DND-41 (cell line): ENCODE data around the gene MLLT1.

Experiments
- ATAC-seq: fragments of 200-7000 bp; cut with Tn5 transposase; 3 replicates; pipeline ENCODE4 v1.9.1; 2021; ENCODE audit warnings: low read depth; ENCODE audit not compliant: insufficient read depth
- DNase-seq: peaks from one replicate; pipeline ENCODE4 v3.0.0-alpha.2; 2020
- H2AFZ ChIP-seq: 2 replicates; pipeline ENCODE4 v1.6.0; 2012; ENCODE audit warnings: low read depth, low read length
- H3K27ac ChIP-seq: 2 replicates; pipeline ENCODE4 v1.5.1; 2012; ENCODE audit warnings: low read length, inconsistent platforms
- H3K27me3 ChIP-seq: fragments of 200-600 bp; sonication (generic); 2 replicates; pipeline ENCODE4 v1.6.0; 2012; ENCODE audit warnings: low read length, mild to moderate bottlenecking, inconsistent platforms; ENCODE audit not compliant: insufficient read depth, poor library complexity
- H3K36me3 ChIP-seq: 2 replicates; pipeline ENCODE4 v1.5.1; 2012; ENCODE audit warnings: low read length, inconsistent platforms; ENCODE audit not compliant: insufficient read depth
- H3K4me1 ChIP-seq: 2 replicates; pipeline ENCODE4 v1.5.1; 2012; ENCODE audit warnings: mild to moderate bottlenecking, low read length; ENCODE audit not compliant: insufficient read depth
- H3K4me2 ChIP-seq: 2 replicates; pipeline ENCODE4 v1.6.0; 2012; ENCODE audit warnings: mild to moderate bottlenecking, moderate library complexity, low read length, inconsistent platforms; ENCODE audit not compliant: insufficient read depth
- H3K4me3 ChIP-seq, 2 experiments: fragments of 200-600 bp in 1 of 2; shearing (Covaris generic) in 1 of 2; 2 replicates each; pipeline ENCODE4 v1.5.1; 2012 to 2016; ENCODE audit warnings: inconsistent platforms in 2 of 2, low read length in 2 of 2, mild to moderate bottlenecking in 2 of 2, low read depth in 1 of 2, moderate library complexity in 1 of 2
- H3K79me2 ChIP-seq: 2 replicates; pipeline ENCODE4 v1.6.0; 2012; ENCODE audit warnings: low read length, inconsistent platforms; ENCODE audit not compliant: insufficient read depth
- H3K9ac ChIP-seq: 2 replicates; pipeline ENCODE4 v1.6.0; 2012; ENCODE audit warnings: low read depth, mild to moderate bottlenecking, inconsistent platforms, low read length, moderate library complexity
- H3K9me3 ChIP-seq: 2 replicates; pipeline ENCODE4 v1.5.1; 2012; ENCODE audit warnings: low read length, moderate library complexity, mild to moderate bottlenecking, inconsistent platforms; ENCODE audit not compliant: insufficient read depth, severe bottlenecking
- H4K20me1 ChIP-seq: 2 replicates; pipeline ENCODE4 v1.6.0; 2012; ENCODE audit warnings: low read length; ENCODE audit not compliant: insufficient read depth
- CTCF ChIP-seq: IDR thresholded peaks from 2 replicates; pipeline ENCODE4 v1.5.1; 2012; ENCODE audit warnings: borderline replicate concordance, low read length, moderate library complexity, mild to moderate bottlenecking; ENCODE audit not compliant: poor library complexity, severe bottlenecking; ENCODE audit errors: extremely low read depth
- EZH2 ChIP-seq: IDR thresholded peaks from 3 replicates; pipeline ENCODE4 v1.6.1; 2012; ENCODE audit warnings: borderline replicate concordance, low read depth, mild to moderate bottlenecking, moderate library complexity, low read length, inconsistent platforms; ENCODE audit not compliant: severe bottlenecking

MLLT1 gene

DNA sequence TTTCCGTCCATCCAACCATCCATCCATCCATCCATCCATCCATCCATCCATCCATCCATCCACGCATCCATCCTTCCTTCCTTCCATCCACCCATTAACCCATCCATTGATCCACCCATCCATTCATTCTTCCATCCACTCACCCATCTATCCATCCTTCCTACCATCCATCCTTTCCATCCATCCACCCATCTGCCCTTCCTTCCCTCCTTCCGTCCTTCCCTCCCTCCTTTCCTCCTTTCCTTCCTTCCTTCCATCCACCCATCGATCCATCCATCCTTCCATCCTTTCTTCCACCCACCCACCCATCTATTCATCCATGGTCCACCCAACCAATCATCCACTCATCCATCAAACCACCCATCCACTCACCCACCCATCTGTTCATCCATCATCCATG is 70.1 kb downstream of the MLLT1 start:
- Histone ChIP-seq H2AFZ (no peak overlapping the region), H3K79me2 (no peaks in the 10 kb centered on the region), H4K20me1 (peaks cover 3% of the 10 kb centered on the region; the same call in 1 of the 2 replicates), H3K27me3 (no peaks in the 10 kb centered on the region), H3K27ac (no peak overlapping the region), H3K4me3 (no peak overlapping the region), H3K9ac (no peak overlapping the region), H3K4me1 (no peaks in the 10 kb centered on the region), H3K4me2 (no peak overlapping the region), H3K36me3 (peaks cover 26% of the 10 kb centered on the region), H3K9me3 (no peaks in the 10 kb centered on the region)
- no peak for ATAC-seq
- TF ChIP-seq EZH2 = no peak
- no peak for TF ChIP-seq CTCF
- DNase-seq = no peak

DNA sequence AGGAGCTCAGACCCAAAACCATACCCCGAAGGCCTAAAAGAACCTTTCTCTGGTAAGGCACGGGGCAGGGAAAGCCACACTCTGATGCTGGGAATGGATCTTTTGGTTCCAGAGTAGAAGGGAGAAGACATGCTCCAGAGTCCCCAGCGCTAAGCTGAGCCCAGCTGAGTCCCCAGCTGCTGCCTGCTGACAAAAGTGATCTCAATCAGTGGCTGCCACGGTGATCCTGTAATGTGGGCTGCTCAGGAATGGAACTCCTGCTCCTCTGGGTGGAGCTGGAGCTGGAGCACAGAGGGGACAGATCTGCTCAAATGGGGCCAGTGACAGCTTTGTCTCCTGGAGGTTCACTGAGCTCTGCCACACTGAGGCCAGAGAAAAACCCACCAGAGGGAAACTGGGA is 70.5 kb downstream of the MLLT1 start:
- Histone ChIP-seq H3K27me3 (no peaks in the 10 kb centered on the region), H3K9ac (no peak overlapping the region), H3K79me2 (no peaks in the 10 kb centered on the region), H2AFZ (no peak overlapping the region), H4K20me1 (peaks cover under 1% of the 10 kb centered on the region; the same call in 1 of the 2 replicates), H3K4me3 (no peak overlapping the region), H3K4me1 (no peaks in the 10 kb centered on the region), H3K27ac (no peak overlapping the region), H3K4me2 (no peak overlapping the region), H3K36me3 (peaks cover 22% of the 10 kb centered on the region), H3K9me3 (no peaks in the 10 kb centered on the region)
- ATAC-seq (0 out of 3 replicates have a peak, but pooled peaks have one; percentile 18), DNase-seq (no peak)
- TF ChIP-seq CTCF (no peak), EZH2 (no peak)

DNA sequence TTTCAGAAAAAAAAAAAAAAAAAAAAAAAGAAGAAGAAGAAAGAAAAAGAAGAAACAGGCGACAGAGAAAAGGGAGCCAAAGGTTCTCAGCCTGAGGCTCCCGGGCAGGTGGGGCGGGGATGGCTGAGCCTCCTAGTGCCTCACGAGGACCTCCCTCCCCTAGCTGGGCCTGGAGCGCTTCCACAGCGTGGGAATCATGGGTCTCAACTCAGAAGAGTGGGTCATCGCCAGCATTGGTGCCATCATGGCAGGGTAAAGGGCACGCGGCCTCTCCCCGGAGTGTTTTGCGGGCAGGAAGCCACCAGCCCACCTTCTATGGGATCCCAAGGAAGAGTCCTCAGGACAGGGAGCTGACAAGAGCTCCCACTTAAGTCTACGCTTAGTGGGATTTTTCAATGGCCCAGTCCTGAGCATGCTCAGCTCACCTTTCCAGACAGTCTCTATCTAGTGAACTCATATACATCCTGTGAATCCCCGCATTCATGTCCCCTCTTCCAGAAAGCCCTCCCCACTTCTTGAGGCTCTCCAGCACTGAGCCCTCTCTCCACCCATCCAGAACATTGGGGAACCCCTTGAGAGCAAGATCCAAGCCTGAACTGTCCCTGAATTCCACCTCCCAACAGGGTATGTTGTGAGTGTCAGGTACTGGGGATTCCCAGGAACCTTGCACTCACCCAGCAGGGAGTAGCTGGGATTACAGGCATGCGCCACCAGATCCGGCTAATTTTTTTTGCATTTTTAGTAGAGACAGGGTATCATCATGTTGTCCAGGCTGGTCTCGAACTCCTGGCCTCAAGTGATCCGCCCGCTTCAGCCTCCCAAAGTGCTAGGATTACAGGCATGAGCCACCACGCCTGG is 74.7 kb downstream of the MLLT1 start:
- Histone ChIP-seq H3K4me3 (no peak overlapping the region), H3K27me3 (no peaks in the 10 kb centered on the region), H3K9me3 (no peaks in the 10 kb centered on the region), H3K4me2 (no peak overlapping the region), H3K79me2 (no peaks in the 10 kb centered on the region), H3K36me3 (no peaks in the 10 kb centered on the region), H4K20me1 (no peaks in the 10 kb centered on the region), H2AFZ (no peak overlapping the region), H3K9ac (no peak overlapping the region), H3K27ac (no peak overlapping the region), H3K4me1 (peaks cover 2% of the 10 kb centered on the region)
- DNase-seq (no peak), ATAC-seq (no peak)
- TF ChIP-seq CTCF (no peak), EZH2 (no peak)
